ENCODE measurements around the gene ZBTB16. TPM values are rescaled to one million over a fixed set of nuclear protein-coding genes. Genes with fewer than 3 reads are reported as not detected.
A peak's percentile ranks its signal among the peaks of the same experiment; 100 is the strongest.

The ZBTB16 gene
- total RNA-seq, 1 donor from 2014 or later: 64.5 TPM

DNA sequence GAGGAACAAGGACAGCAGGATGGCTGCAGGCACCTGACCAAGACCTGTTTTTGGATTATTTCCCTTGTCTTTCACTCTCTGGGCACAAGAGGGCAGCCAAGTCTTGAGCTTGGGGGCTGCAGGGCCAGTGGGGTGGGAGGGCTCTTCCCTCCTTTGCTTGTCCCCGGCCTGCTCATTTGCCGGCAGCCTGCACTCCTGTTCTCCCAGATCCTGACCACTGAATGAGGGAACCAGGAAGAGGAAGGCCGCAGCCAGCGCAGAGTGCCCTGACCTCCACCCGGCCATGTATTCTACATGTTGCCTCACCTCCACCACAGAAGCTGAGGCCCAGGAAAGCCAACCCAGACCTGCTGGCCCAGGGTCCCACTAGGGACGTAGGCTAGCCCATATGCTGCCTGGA, 221.2 kb downstream of the ZBTB16 start:
- Histone ChIP-seq H3K9me3 (replicated peaks) (no peaks in the 10 kb centered on the region), H3K27me3 (ENCODE audit: low read depth) (peaks cover 10% of the 10 kb centered on the region), H3K36me3 (no peaks in the 10 kb centered on the region), H3K27ac (replicated peaks) (peak overlapping the region; percentile 4), H3K4me1 (peaks cover 25% of the 10 kb centered on the region), H3K4me3 (no peak overlapping the region)
- TF ChIP-seq, protein P1, sequence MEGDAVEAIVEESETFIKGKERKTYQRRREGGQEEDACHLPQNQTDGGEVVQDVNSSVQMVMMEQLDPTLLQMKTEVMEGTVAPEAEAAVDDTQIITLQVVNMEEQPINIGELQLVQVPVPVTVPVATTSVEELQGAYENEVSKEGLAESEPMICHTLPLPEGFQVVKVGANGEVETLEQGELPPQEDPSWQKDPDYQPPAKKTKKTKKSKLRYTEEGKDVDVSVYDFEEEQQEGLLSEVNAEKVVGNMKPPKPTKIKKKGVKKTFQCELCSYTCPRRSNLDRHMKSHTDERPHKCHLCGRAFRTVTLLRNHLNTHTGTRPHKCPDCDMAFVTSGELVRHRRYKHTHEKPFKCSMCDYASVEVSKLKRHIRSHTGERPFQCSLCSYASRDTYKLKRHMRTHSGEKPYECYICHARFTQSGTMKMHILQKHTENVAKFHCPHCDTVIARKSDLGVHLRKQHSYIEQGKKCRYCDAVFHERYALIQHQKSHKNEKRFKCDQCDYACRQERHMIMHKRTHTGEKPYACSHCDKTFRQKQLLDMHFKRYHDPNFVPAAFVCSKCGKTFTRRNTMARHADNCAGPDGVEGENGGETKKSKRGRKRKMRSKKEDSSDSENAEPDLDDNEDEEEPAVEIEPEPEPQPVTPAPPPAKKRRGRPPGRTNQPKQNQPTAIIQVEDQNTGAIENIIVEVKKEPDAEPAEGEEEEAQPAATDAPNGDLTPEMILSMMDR (IDR thresholded peaks at IDR 0.05; ENCODE audit: borderline replicate concordance): peak; percentile 71
- intact Hi-C loops (cut with micrococcal nuclease): no loop called here
- peak; percentile 48 for DNase-seq

DNA sequence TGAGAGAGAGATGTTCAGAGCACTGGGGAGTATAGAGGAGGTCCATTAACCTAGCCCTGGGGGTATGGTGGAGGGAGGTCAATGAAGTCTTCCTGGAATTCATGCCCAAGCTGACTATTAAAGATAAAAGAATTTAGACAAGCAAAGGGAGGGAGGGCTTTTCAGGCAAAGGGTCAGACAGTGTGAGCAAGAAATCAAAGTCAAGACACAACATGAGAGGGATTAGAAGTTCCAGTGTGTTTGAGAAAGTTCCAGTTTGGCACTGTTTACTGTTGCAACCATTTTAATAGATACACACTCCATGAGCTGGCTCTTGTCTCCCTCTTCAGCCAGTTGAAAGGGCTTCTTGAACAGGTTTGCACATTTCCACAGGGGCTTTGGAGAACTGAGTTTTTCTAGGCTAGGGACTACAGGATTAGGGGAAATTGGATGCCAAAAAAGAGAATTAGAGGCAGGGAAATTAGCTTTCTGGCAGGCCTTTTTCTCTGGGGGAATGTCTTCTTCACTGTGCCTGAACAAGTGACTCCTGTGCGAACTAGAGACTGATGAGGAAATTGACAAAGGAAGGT, 222.0 kb downstream of the ZBTB16 start:
- TF ChIP-seq, protein P1 (IDR thresholded peaks at IDR 0.05; ENCODE audit: borderline replicate concordance): no peak
- no peak overlapping the region for H3K4me3 ChIP-seq
- H3K27me3 ChIP-seq (ENCODE audit: low read depth): peaks cover 10% of the 10 kb centered on the region
- DNase-seq: no peak
- H3K4me1 ChIP-seq: peaks cover 25% of the 10 kb centered on the region
- intact Hi-C loops (cut with micrococcal nuclease): no loop called here
- no peaks in the 10 kb centered on the region for H3K36me3 ChIP-seq
- peak overlapping the region; percentile 4 for H3K27ac ChIP-seq (replicated peaks)
- no peaks in the 10 kb centered on the region for H3K9me3 ChIP-seq (replicated peaks)

DNA sequence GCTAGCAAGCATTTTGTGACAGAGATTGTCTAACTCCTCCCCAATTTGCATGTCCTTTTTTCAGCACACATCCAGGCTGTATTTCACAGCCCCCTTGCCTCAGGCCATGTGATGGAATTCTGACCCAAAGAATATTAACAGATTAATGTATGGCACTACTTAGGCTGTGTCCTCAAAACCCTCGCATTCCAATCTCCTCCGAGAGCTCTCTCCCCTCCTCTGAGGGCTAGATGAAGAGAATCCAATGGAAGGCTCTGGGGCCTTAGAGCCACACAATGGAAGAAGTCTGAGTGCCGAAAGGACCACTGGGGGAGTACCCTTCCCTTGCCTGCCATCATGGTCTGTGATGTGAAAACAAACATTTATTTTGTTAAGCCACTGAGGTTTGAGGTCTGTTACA, 223.0 kb downstream of the ZBTB16 start:
- peaks cover 10% of the 10 kb centered on the region for H3K27me3 ChIP-seq (ENCODE audit: low read depth)
- H3K9me3 ChIP-seq (replicated peaks): no peaks in the 10 kb centered on the region
- intact Hi-C loops (cut with micrococcal nuclease): no loop called here
- no peak for DNase-seq
- H3K4me1 ChIP-seq: peaks cover 25% of the 10 kb centered on the region
- TF ChIP-seq, protein P1 (IDR thresholded peaks at IDR 0.05; ENCODE audit: borderline replicate concordance): no peak
- H3K36me3 ChIP-seq: no peaks in the 10 kb centered on the region
- H3K4me3 ChIP-seq: no peak overlapping the region
- no peak overlapping the region for H3K27ac ChIP-seq (replicated peaks)

DNA sequence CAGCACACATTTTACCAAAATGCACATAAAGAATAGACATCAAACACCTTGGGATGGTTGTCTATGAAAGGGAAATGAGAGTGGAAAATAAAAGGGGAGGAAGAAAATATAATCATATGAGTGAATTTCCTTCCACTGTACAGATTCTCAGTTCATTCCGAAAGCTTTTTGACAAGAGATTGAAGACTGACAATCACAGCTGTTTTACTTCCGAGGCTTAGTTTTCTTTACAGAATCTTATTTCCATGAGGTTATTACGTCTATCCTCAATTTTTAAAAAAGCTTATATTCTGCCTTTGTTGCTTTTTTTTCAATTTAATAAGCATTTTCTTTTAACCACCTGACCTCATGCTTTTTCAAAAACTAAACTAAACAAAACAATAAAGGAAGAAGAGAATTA, 223.9 kb downstream of the ZBTB16 start:
- no peak for DNase-seq
- intact Hi-C loops (cut with micrococcal nuclease): no loop called here
- Histone ChIP-seq H3K36me3 (no peaks in the 10 kb centered on the region), H3K9me3 (replicated peaks) (no peaks in the 10 kb centered on the region), H3K27me3 (ENCODE audit: low read depth) (peaks cover 10% of the 10 kb centered on the region), H3K4me1 (peaks cover 26% of the 10 kb centered on the region), H3K27ac (replicated peaks) (no peak overlapping the region), H3K4me3 (no peak overlapping the region)
- TF ChIP-seq, protein P1 (IDR thresholded peaks at IDR 0.05; ENCODE audit: borderline replicate concordance): no peak

DNA sequence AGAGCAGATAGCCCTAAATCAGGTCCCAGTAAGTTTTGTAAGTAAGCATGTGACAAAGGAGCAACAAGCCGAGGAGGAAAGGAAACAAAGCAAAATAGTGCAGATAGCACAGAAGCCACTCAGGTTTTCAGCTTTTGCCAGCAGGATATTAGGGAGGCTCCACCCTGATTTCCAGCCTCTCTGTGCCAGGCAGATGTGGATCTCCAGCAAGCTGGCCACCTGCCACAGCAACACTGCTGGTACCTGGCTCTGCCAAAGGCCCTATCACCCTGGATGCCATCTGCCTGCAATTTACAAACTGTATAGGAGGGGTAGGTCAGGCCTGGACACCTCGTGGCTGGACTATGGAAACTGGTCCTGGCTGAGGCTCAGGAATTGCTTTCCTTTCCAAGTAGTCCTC, 224.5 kb downstream of the ZBTB16 start:
- Histone ChIP-seq H3K27ac (replicated peaks) (no peak overlapping the region), H3K4me3 (no peak overlapping the region), H3K4me1 (peaks cover 30% of the 10 kb centered on the region), H3K9me3 (replicated peaks) (no peaks in the 10 kb centered on the region), H3K36me3 (no peaks in the 10 kb centered on the region), H3K27me3 (ENCODE audit: low read depth) (peaks cover 10% of the 10 kb centered on the region)
- TF ChIP-seq, protein P1 (IDR thresholded peaks at IDR 0.05; ENCODE audit: borderline replicate concordance): no peak
- intact Hi-C loops (cut with micrococcal nuclease): no loop called here
- no peak for DNase-seq
